HG03565 (cell line): ENCODE results near the gene ROR2.

ENCODE experiments used
- ATAC-seq: cut with Tn5 transposase; IDR thresholded peaks from one replicate; pipeline ENCODE4 v1.9.1; 2021; ENCODE audit warnings: mild to moderate bottlenecking, moderate library complexity; ENCODE audit not compliant: unreplicated experiment

Gene ROR2

GRCh38 chr9:91757782-91758181 is 192.2 kb downstream of the ROR2 start:
- ATAC-seq = no peak

- no peak for ATAC-seq
Measured at GRCh38 chr9:91756510-91756780, 193.6 kb downstream of the ROR2 start.

GRCh38 chr9:91755761-91756509 is 194.1 kb downstream of the ROR2 start:
- no peak for ATAC-seq

DNA sequence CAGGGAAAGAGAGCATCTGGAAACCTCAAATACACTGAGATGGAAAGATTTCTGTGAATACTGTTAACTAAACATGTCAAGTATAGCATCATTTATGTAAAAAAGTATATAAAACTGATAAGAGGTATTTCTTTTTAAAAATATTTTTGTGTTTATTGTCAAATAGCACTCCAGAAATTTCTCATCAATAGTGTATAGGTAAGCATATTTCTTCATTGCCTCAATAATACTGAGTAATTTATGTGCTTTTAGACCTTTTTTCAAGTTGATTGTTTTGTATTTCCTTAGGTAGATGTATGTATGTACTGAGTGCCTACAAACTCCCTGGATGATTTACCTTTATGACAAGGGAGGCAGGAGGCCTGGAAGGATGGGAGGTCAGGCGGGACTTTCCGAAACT is 196.3 kb downstream of the ROR2 start:
- ATAC-seq = no peak

DNA sequence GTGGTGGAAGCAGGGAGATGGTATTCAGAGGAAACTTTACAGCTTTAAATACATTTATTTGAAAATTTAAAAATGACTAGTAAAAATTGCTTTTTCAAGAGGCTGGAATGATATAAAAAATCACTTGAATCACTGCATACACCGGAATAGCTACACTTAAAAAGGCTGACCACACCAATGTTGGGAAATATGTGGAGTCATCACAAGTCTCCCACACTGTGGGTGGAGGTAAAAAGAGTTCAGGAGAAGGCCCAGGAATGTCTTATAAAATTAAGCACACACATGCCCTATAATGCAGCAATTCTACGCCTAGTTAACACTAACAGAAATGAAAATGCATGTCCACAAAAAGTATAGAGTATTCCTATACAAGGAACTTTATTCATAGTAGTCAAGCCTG is 198.1 kb downstream of the ROR2 start:
- no peak for ATAC-seq

DNA sequence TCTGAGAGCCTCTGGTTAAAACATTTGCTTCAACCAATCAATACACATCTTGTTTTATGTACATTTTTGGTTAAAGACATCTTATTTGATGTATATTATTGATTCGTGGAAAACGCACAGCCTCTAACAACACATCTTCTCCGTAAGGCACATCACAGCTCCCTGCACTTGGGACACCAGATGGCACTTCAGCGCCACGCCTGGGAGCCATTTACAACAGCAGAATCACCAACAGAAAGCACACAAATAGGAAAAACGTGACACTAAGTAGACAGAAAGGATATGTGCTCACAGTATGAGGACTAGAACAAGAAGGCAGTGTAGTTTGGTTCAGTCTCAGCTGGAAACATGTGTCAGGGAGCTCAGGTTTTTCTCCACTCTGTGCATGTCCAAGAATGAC is 199.7 kb downstream of the ROR2 start:
- no peak for ATAC-seq

DNA sequence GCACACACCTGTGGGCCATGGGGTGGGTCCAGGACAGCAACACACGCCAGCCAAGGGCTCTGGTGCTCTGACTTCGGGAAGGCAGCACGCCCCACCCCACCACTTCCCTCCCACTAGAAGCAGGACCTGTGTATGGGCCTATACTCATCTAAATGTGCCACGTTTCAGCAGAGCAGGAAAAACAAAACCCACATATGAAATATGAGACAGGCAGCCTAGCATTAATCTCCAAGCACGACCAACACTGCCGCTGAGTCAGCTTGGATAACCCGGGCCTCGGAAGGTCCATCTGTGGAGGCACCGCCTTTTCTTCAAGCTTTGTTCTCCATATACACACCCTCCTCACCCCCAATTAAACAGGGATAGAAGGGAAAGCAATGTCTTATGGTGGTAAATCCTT is 203.1 kb downstream of the ROR2 start:
- no peak for ATAC-seq

DNA sequence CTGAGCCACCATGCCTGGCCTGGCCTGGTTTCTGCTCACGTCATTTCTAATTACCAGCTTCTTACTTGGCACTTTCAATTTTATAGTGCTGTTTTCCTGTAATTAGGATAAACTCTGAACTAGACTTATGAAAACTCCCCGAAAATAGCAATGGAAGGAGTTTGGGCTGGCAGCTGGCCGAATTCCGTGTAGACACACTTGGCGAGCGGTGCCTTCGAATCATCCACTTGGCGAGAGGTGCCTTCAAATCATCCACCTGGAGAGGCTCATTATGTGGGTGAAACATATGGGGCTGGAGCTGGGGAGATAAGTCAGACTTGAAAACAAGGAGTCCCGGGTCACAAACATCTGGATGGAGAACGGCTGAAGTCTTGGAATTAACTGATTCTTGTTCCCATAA is 203.7 kb downstream of the ROR2 start:
- ATAC-seq = no peak

DNA sequence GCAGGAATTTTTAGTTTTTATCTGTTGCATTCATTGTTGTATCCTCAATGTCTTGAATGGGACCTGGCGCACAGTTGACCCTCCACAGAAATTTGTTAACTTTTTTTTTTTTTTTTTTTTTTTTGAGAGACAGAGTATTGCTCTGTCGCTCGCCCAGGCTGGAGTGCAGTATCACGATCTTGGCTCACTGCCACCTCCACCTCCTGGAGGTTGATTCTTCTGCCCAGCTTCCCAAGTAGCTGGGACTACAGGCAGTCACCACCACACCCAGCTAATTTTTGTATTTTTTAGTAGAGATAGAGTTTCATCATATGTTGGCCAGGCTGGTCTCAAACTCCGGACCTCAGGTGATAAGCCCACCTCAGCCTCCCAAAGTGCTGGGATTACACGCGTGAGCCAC is 205.9 kb downstream of the ROR2 start:
- ATAC-seq = no peak

DNA sequence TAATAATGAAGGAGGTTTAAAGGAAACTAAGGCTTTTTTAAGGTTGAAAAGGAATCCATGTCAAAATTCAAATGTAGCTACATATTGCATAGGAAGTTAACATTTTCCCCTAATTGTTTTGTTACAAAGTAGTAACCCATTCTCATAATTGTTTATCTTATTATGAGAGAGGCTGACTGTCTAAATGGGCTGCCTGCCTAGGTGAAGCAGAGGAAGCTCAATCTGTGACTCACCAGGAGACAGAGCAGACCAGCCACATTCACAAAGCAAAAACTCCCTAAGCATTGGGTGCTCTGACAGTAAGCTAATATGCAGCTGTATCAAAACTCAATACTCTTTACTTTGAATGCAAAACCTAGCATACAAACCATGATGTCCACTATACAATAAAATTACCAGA is 208.5 kb downstream of the ROR2 start:
- no peak for ATAC-seq

DNA sequence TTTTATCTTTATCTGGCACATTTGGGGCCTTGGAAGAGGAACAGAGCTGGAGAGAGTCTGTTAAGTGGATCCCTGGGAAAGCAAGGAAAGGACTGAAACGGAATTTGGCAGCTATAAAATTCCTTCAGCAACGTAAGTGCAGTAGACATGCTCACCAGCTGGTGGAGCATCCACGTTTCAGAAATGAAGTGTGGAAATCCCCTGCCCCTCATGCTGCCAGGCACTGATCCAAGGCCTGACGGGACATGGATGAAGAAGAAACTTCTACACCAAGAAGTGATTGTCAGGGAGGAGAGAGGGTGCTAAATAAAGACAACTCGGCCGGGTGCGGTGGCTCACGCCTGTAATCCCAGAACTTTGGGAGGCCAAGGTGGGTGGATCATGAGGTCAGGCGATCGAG is 209.3 kb downstream of the ROR2 start:
- no peak for ATAC-seq

DNA sequence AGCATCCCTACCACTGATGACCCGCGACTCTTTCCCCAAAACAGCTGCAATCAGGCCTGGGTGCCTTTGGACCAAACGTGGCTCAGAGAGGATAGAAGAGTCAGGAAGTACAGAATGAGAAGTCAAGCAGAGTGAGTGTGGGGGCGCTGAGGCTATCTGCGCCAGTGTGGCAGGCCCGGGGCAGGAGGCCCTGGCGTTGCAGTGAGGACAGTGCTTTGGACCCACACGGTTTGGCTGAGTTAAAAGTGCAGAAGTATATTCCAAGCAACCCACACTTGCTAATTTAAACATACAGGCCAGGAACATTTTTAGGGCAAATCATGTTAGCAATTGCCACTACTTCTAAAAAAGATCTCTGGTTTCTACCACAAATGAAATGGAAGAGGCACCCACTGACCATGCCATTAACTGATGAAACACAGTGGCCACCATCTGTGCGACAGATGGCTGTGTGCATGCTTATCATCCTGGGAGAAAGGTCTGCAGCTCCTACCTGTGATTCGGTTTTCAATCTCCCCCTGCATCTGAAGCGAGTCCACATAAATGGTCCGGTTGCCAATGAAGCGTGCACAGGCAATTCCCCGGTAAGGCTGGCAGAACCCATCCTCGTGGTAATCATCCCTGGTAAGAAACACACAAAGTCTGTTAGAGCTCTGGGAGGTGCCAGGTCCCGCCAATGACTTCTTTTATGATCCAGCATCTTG is 213.0 kb downstream of the ROR2 start:
- no peak for ATAC-seq

- ATAC-seq = no peak
Measured at GRCh38 chr9:91736311-91736710, 213.7 kb downstream of the ROR2 start.

DNA sequence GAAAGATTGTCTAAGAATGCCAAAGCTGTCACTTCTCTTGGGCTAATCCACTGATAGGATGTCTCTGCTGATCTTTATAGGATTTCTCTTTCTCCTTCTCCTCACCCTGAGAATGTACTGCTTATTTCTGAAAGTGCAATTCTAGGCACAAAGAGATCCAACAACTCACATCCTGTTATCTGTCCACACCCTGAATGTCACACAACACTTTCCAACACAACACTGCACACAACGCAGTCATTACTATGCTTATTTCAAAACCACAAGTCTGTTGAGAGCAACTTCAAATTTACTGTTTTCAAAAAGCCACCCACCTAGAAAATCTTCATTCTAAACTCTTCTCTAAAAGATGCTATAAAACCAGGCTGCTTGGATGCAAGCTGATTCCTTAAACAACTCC is 215.0 kb downstream of the ROR2 start:
- ATAC-seq = no peak

- no peak for ATAC-seq
Measured at GRCh38 chr9:91734371-91734981, 215.6 kb downstream of the ROR2 start.

DNA sequence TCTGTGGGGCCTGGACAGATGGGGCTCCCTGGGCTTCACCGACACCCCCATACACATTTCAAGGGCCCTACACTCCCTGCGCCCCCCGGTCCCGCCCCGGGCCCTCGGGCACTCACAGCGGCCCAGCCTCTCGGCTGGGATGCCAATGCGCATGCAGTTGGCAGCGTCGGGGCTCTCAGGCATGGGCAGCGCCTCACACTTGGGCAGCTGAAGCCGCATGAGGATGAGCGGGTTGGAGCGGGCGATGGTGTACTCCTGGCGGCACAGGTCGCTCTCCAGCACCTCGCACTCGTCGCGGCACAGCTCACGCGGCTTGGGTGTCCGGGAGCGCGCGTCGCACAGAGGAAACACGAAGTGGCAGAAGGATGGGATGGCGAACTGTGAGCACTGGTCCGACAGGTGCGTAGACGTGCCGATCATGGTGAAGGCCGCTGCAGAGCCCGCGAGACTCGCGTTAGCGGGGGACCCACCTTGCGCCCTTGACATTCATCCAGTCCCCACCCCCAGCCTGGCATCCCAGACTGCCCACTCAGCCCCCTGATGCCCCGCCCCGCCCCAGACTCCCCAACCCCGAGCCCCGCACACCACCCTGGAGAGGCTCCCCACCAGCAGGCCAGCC is 216.9 kb downstream of the ROR2 start:
- no peak for ATAC-seq

GRCh38 chr9:91732187-91733005 is 217.6 kb downstream of the ROR2 start:
- no peak for ATAC-seq

GRCh38 chr9:91730806-91731205 is 219.2 kb downstream of the ROR2 start:
- no peak for ATAC-seq

DNA sequence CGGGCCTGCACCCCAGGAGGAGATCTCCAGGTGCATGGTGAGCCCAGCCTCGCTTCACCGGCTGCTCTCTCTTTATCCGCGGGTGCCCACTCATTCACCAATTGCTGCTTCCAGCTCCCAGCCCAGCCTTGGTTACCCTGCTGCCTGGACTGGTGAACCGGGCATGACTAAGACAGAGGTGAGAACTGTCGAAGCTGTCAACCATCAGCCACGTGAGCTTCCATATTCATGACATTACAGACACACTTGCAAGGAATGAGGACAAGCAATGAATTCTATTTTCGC is 220.5 kb downstream of the ROR2 start:
- no peak for ATAC-seq

- no peak for ATAC-seq
Measured at GRCh38 chr9:91727972-91728371, 222.1 kb downstream of the ROR2 start.

GRCh38 chr9:91727316-91727861 is 222.6 kb downstream of the ROR2 start:
- no peak for ATAC-seq
